ENCODE measurements around the gene SEMA3C. TPM values are rescaled to one million over a fixed set of nuclear protein-coding genes. Genes with fewer than 3 reads are reported as not detected.

The SEMA3C gene
- total RNA-seq: not detected

DNA sequence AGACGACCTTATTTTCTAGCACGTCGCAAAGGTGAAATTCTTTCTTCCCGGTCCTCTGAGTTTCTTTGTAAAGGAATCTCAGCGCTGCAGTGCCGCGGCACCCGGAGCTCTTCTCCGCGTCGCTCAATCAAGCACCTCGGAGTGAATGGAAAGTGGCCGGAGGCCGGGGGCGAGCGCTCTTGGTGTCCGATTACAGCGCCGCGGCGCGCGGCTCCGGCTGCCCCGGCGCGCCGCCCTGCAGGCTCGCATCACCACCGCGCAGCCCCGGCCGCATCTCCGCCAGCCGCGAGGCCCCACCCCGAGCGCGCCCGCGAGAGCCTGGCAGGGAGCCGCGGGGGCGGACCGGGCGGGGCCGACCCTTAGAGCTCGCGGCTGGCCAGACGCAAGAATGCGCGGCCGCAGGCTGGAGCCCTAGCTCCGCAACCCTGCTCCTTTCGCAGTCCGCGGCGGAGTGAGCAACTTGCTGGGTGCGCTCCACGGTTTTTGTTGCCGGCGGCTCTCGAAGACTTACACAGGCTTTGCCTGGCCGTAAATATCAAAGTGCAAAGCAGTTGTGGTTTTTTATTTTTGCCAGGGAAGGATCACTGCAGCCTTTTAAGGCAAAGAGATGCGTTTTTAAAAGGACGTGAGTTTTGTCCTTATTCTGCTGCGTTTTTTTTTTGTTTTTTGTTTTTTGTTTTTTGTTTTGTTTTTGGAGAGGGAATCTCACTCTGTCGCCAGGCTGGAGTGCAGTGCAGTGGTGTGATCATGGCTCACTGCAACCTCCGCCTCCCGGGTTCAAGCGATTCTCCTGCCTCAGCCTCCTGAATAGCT is at the start of gene SEMA3C:
SEMA3C (minus strand) TSS at position 143 of the 813 bp plus-strand sequence. CDS start 2,270 bp downstream, outside the sequence.
- H3K27me3 Mint-ChIP-seq: peaks cover 23% of the 10 kb centered on the region
- ATAC-seq (replicated peaks): no peak

DNA sequence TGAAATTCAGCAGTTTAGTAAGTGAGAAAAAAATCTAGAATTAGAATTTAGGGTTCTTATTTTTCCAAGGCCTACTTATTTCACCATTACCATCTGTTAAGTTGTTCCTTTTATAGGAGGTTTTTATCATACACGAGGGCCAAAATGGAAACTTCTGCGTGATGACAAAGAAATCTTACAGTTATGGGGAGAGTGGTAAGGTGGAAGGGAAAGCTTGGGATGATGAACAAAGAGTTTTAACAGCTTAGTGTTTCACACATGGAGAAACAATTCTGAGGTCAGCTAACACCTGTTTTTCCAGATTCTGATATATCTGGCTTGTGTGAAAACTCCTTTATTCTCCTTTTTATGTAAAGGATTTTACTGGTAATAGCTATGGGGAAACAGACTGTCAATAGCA is 49.8 kb upstream of the SEMA3C start:
- Mint-ChIP-seq H3K4me1 (no peaks in the 10 kb centered on the region), H3K27ac (no peak overlapping the region), H3K9me3 (peaks cover 7% of the 10 kb centered on the region), H3K36me3 (ENCODE audit: low read depth) (no peaks in the 10 kb centered on the region), H3K27me3 (no peaks in the 10 kb centered on the region), H3K4me3 (no peak overlapping the region)
- no peak for ATAC-seq (replicated peaks)

More for the DNA sequence above, at the start of gene SEMA3C:
- H3K27ac Mint-ChIP-seq: no peak within 1 kb of the TSS
- H3K36me3 Mint-ChIP-seq (ENCODE audit: low read depth): no peaks in the 10 kb centered on the region
- H3K4me1 Mint-ChIP-seq: no peaks in the 10 kb centered on the region
- H3K4me3 Mint-ChIP-seq: no peak within 1 kb of the TSS
- H3K9me3 Mint-ChIP-seq: no peaks in the 10 kb centered on the region

DNA sequence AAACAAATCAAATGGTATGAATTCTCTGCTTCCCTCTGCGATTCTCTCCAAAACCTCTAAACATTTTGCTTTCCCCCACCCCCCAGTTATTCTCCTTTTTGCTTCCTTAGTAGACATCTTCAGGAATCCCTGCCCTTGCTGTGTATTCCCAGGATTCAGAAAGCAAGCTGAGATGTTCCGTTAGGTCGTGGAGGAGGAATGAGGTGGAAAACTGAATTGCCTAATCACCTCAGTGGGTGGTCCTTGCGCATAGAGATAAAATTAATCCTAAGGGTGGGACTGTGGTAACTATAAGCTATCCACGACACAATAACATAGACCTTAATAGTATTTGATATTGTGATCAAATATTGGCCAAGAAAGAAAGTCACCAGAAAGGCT is 49.1 kb upstream of the SEMA3C start:
- no peaks in the 10 kb centered on the region for H3K4me1 Mint-ChIP-seq
- no peaks in the 10 kb centered on the region for H3K36me3 Mint-ChIP-seq (ENCODE audit: low read depth)
- H3K27ac Mint-ChIP-seq: no peak overlapping the region
- no peak overlapping the region for H3K4me3 Mint-ChIP-seq
- ATAC-seq (replicated peaks): no peak
- H3K27me3 Mint-ChIP-seq: no peaks in the 10 kb centered on the region
- H3K9me3 Mint-ChIP-seq: peaks cover 7% of the 10 kb centered on the region

- H3K4me1 Mint-ChIP-seq: no peaks in the 10 kb centered on the region
- no peaks in the 10 kb centered on the region for H3K27me3 Mint-ChIP-seq
- peaks cover 7% of the 10 kb centered on the region for H3K9me3 Mint-ChIP-seq
- no peak for ATAC-seq (replicated peaks)
- H3K27ac Mint-ChIP-seq: no peak overlapping the region
- H3K4me3 Mint-ChIP-seq: no peak overlapping the region
- H3K36me3 Mint-ChIP-seq (ENCODE audit: low read depth): no peaks in the 10 kb centered on the region
Observed at GRCh38 chr7:80967071-80967916, 48.4 kb upstream of the SEMA3C start.

GRCh38 chr7:80960244-80960795 is 41.5 kb upstream of the SEMA3C start:
- ATAC-seq (replicated peaks): no peak
- H3K27ac Mint-ChIP-seq: no peak overlapping the region
- no peaks in the 10 kb centered on the region for H3K4me1 Mint-ChIP-seq
- H3K36me3 Mint-ChIP-seq (ENCODE audit: low read depth): no peaks in the 10 kb centered on the region
- no peaks in the 10 kb centered on the region for H3K27me3 Mint-ChIP-seq
- H3K9me3 Mint-ChIP-seq: no peaks in the 10 kb centered on the region
- H3K4me3 Mint-ChIP-seq: no peak overlapping the region

- no peaks in the 10 kb centered on the region for H3K36me3 Mint-ChIP-seq (ENCODE audit: low read depth)
- H3K27me3 Mint-ChIP-seq: no peaks in the 10 kb centered on the region
- H3K4me1 Mint-ChIP-seq: no peaks in the 10 kb centered on the region
- H3K27ac Mint-ChIP-seq: no peak overlapping the region
- ATAC-seq (replicated peaks): no peak
- no peak overlapping the region for H3K4me3 Mint-ChIP-seq
- H3K9me3 Mint-ChIP-seq: no peaks in the 10 kb centered on the region
Observed at GRCh38 chr7:80957226-80957777, 38.5 kb upstream of the SEMA3C start.

GRCh38 chr7:80954191-80954590 is 35.3 kb upstream of the SEMA3C start:
- H3K36me3 Mint-ChIP-seq (ENCODE audit: low read depth): no peaks in the 10 kb centered on the region
- no peak for ATAC-seq (replicated peaks)
- no peaks in the 10 kb centered on the region for H3K27me3 Mint-ChIP-seq
- H3K9me3 Mint-ChIP-seq: peaks cover 1% of the 10 kb centered on the region
- no peak overlapping the region for H3K27ac Mint-ChIP-seq
- no peaks in the 10 kb centered on the region for H3K4me1 Mint-ChIP-seq
- H3K4me3 Mint-ChIP-seq: no peak overlapping the region

DNA sequence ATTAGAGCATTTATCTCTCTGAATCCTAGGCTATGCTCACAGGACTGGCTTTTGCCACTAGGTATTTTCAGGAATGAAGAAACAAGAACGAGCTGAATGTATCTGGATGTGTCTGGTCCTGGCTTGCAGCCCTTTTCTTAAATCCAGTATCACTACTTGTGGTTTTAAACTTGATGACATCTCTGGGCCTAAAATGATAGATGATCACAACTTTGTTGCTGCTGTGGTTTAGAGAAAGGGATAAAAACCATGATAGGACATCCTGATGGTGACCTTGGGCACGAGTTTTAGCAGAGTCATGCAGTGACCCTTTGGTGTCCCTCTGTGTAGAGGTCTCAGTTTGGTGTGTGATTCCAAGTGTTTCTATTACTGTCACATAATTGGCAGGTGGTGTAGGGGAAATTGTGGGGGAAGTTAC is 31.7 kb upstream of the SEMA3C start:
- Mint-ChIP-seq H3K4me3 (no peak overlapping the region), H3K27me3 (no peaks in the 10 kb centered on the region), H3K4me1 (no peaks in the 10 kb centered on the region), H3K36me3 (ENCODE audit: low read depth) (no peaks in the 10 kb centered on the region), H3K9me3 (peaks cover 14% of the 10 kb centered on the region), H3K27ac (no peak overlapping the region)
- no peak for ATAC-seq (replicated peaks)

DNA sequence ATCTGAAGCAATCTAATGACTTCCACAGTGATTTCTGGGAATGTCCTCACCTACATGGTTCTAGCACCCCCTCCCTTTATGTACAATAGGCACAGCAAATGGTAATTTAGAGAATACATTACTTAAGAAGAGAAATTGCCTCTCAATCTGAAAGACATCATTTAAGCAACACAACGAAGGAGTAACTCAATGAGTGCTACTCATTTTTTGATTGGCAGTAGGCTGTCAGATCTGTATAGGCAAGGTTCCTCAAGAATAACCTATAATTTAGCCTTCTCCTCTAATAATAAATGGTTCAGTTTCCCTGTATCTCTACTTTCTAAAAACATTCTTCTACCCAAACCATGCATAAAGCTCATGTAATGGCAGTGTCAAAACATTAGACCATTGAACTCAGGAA is 30.6 kb upstream of the SEMA3C start:
- Mint-ChIP-seq H3K27me3 (no peaks in the 10 kb centered on the region), H3K27ac (no peak overlapping the region), H3K9me3 (peaks cover 14% of the 10 kb centered on the region), H3K36me3 (ENCODE audit: low read depth) (no peaks in the 10 kb centered on the region), H3K4me3 (no peak overlapping the region), H3K4me1 (no peaks in the 10 kb centered on the region)
- ATAC-seq (replicated peaks): no peak

DNA sequence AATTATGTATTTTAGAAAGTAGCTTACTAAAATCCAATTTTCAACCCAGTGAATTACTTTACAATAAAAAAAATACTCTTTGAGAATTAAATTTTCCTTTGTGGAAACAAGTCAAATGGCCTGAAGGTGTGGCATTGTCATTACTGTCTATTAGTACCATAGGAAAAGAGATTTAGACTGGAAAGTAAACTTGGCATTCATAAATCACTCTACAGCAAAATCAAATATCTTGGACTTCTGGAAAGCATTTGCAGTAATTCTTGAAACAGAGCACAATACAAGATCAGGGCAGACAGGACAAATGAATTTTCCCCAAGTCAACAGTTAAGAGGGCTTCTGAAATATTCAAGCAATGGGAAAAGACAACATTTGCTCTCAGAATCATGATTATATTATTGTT is 28.0 kb upstream of the SEMA3C start:
- ATAC-seq (replicated peaks): no peak
- H3K4me1 Mint-ChIP-seq: no peaks in the 10 kb centered on the region
- no peak overlapping the region for H3K27ac Mint-ChIP-seq
- peaks cover 20% of the 10 kb centered on the region for H3K9me3 Mint-ChIP-seq
- no peaks in the 10 kb centered on the region for H3K27me3 Mint-ChIP-seq
- no peaks in the 10 kb centered on the region for H3K36me3 Mint-ChIP-seq (ENCODE audit: low read depth)
- no peak overlapping the region for H3K4me3 Mint-ChIP-seq

GRCh38 chr7:80945976-80946375 is 27.1 kb upstream of the SEMA3C start:
- Mint-ChIP-seq H3K36me3 (ENCODE audit: low read depth) (no peaks in the 10 kb centered on the region), H3K9me3 (peaks cover 22% of the 10 kb centered on the region), H3K4me3 (no peak overlapping the region), H3K27ac (no peak overlapping the region), H3K27me3 (no peaks in the 10 kb centered on the region), H3K4me1 (no peaks in the 10 kb centered on the region)
- ATAC-seq (replicated peaks): no peak

GRCh38 chr7:80943342-80943741 is 24.5 kb upstream of the SEMA3C start:
- ATAC-seq (replicated peaks): no peak
- Mint-ChIP-seq H3K27ac (no peak overlapping the region), H3K9me3 (peaks cover 28% of the 10 kb centered on the region), H3K4me1 (no peaks in the 10 kb centered on the region), H3K4me3 (no peak overlapping the region), H3K36me3 (ENCODE audit: low read depth) (no peaks in the 10 kb centered on the region), H3K27me3 (no peaks in the 10 kb centered on the region)

- no peaks in the 10 kb centered on the region for H3K36me3 Mint-ChIP-seq (ENCODE audit: low read depth)
- no peak overlapping the region for H3K4me3 Mint-ChIP-seq
- no peak for ATAC-seq (replicated peaks)
- H3K9me3 Mint-ChIP-seq: peaks cover 23% of the 10 kb centered on the region
- no peaks in the 10 kb centered on the region for H3K4me1 Mint-ChIP-seq
- H3K27me3 Mint-ChIP-seq: no peaks in the 10 kb centered on the region
- H3K27ac Mint-ChIP-seq: no peak overlapping the region
Observed at GRCh38 chr7:80942261-80943041, 23.6 kb upstream of the SEMA3C start.

- Mint-ChIP-seq H3K36me3 (ENCODE audit: low read depth) (no peaks in the 10 kb centered on the region), H3K4me1 (no peaks in the 10 kb centered on the region), H3K27me3 (no peaks in the 10 kb centered on the region), H3K9me3 (peaks cover 21% of the 10 kb centered on the region), H3K27ac (no peak overlapping the region), H3K4me3 (no peak overlapping the region)
- ATAC-seq (replicated peaks): no peak
Observed at GRCh38 chr7:80941208-80941758, 22.4 kb upstream of the SEMA3C start.
